DLD1 (cell line): ENCODE measurements around the gene DMTF1.
"Not testable (repeated sequence)": the region's sequence is repeated elsewhere in the genome, so short reads cannot be mapped to it uniquely, and the experiment has no call there.

Experiments used
- in situ Hi-C: cut with HindIII; loops from 2 replicates; pipeline ENCODE4 v1.10.0; 2017; ENCODE audit warnings: low sequenced_read_pairs

The DMTF1 gene

GRCh38 chr7:87219545-87220025, 67.3 kb downstream of the DMTF1 start, which contains the start of gene TMEM243:
Gene TMEM243 (minus strand): TSS chr7:87219732. CDS start chr7:87219503, 229 bp downstream.
- in situ Hi-C loops: no loop called here

GRCh38 chr7:87220026-87220733, 67.9 kb downstream of the DMTF1 start:
- in situ Hi-C loops: no loop called here

GRCh38 chr7:87220734-87221215, 68.5 kb downstream of the DMTF1 start:
- in situ Hi-C loops: no loop called here

GRCh38 chr7:87223666-87224065, 71.4 kb downstream of the DMTF1 start:
- in situ Hi-C loops: no loop called here

GRCh38 chr7:87225696-87226095, 73.4 kb downstream of the DMTF1 start:
- in situ Hi-C loops: no loop called here

- in situ Hi-C loops: no loop called here
Measured at GRCh38 chr7:87226495-87226894, 74.2 kb downstream of the DMTF1 start.

GRCh38 chr7:87231258-87231657, 79.0 kb downstream of the DMTF1 start:
- in situ Hi-C loops: no loop called here

- in situ Hi-C loops: no loop called here
Measured at GRCh38 chr7:87231711-87232110, 79.5 kb downstream of the DMTF1 start.

- in situ Hi-C loops: no loop called here
Measured at GRCh38 chr7:87234949-87235348, 82.7 kb downstream of the DMTF1 start.

- in situ Hi-C loops: not testable (repeated sequence)
Measured at GRCh38 chr7:87238464-87239051, 86.3 kb downstream of the DMTF1 start.

GRCh38 chr7:87245671-87246070, 93.4 kb downstream of the DMTF1 start:
- in situ Hi-C loops: not testable (repeated sequence)
